NCI-H69 (cell line): ENCODE results near the gene SAP25.

Experiments used
- DNase-seq: peaks from one replicate; lab custom pipeline; 2025; lab: John Stamatoyannopoulos, UW

The SAP25 gene

DNA sequence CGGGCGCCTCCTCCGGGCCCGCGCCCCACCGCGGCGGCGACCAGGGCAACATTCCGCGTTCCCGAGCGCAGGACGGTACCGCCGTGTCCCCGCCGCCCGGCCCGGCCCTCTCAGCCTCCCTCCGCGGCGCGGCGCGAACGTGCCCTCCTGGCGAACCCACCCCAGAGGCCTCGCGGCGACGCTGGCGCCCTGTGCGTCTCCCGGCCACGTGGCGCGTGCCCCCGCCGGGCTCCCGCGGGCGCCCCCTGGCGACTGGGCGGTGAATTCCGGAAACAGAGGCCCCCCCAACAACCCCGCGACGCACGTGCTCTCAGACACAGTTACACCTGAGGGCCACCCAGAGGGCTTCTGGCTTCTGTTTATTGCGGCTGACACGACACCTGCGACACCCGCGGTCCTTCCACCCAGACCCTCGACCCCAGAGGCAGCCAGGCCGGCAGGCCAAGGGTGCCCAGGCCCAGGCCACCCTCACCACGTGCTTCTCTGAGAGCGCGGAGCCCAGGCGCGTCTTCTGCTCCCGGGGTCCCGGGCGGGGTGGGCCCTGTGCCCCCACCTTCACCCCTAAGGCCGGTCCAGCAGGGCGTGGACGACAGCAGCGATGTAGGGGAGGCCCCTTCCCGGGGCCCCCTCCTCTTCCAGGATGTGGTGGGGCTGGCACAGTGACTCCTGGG, at the start of gene SAP25:
TSS of gene SAP25 (minus strand) at position 210 of the 671 bp plus-strand sequence. CDS start at position 52, 158 bp downstream.
- no peak for DNase-seq

DNA sequence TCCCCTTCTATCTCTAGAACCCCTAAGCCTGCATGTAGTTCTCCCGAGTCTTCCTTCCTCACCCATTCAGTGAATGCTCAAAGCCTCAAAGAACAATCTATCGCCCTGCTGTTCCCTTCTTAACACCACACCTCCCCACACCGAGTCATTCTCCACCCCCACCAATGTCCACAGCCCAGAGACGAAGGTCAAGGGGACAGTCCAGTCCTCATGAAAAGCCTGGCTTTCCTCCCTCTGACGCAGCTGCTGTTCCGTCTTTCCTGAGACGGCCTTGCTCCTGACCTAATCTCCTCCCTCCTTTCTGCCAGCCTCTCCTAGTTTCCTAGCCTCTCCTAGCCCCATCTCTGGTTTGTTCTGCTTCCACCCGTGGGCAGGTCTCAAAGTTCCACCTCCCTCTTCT, 47.9 kb upstream of the SAP25 start:
- no peak for DNase-seq

DNA sequence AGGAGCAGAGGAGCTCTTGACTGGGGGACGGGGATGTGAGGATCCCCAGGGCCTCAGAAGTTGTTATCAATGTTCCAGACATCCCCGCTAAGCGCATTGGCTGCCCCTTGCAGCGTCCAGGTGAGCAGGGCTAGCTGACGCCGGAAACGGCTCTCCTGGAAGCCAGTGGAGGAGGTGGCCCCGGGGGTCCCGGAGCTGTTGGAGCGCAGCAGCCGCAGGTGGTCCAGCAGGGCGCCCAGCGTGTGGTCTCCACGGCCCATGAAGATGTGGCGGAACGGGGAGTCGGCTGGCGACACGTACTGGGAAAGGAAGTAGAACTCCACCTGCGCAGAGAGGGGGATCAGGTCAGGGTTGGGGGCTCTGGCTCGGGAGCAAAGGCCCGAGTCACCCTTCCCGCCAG, 47.1 kb upstream of the SAP25 start:
- DNase-seq, result no peak

DNA sequence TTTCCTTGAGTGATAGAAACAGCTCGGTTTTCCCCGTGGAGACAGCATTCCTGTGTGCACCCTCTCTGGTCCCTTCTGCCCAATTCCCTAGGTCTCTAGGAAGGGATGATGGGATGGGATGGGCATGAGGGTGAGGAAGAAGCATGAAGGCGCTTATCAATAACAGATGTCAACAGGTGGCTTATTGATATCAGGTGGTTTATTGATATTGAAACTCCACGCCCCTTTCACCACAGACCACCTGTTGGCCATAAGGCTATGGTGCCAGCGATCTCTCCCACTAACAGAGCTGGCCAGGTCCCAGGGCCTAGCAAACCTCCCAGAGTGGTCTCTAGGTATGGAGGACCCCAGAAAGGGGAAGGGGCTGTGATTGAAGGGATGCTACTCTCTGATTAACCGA, 46.5 kb upstream of the SAP25 start:
- no peak for DNase-seq

DNA sequence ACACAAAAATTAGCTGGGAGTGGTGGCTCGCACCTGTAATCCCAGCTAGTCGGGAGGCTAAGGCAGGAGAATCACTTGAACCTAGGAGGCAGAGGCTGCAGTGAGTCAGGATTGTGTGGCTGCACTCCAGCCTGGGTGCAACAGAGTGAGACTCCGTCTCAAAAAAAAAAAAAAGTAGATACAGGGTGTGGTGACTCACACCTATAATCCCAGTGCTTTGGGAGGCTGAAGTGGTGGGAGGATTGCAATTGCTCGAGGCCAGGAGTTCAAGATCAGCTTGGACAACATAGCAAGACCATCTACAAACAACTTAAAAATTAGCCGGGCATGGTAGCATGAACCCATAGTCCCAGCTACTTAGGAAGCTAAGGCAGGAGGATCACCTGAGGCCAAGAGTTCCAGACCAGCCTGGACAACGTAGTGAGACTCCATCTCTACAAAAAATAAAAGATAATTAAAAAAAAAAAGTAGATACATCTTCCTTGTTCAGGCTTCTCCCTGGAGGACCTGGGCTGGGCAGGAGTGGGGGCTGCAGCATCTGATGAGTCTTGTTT, 40.7 kb upstream of the SAP25 start:
- no peak for DNase-seq

DNA sequence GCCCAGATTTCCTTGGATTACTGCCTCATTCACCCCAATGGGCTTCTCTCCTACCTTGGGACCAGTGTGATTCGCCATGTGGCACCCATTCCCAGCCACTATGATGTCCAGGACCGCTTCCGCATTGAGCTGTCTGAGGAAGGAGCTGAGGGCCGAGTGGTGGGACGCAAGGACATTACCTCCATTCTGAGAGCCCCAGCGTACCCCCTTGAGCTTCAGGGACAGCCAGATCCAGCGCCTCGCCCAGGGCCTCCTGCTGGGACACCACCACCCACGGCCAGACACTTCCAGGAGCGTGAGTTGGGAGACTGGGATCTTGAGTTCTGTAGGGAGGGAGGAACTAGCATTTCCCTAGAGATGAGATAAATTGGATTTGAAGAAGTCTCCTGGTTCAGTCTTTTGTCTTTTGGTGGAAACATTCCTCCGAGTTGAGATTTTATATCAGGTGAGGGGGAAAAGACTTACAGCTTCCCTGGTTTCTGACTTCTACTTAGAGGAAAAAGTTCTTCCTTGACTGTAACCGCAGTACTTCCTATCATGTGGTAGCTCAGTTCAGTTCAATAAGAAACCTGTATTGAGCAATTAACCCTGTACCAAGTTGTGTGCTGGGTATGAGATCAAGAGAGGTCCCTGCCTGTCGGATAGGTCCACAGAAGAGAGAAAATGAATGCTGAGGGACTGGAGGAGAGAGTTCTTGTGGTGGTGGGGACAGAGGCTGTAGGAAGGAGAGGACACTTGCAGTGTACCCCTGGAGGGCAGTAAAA, 39.9 kb upstream of the SAP25 start:
- DNase-seq, result no peak

DNA sequence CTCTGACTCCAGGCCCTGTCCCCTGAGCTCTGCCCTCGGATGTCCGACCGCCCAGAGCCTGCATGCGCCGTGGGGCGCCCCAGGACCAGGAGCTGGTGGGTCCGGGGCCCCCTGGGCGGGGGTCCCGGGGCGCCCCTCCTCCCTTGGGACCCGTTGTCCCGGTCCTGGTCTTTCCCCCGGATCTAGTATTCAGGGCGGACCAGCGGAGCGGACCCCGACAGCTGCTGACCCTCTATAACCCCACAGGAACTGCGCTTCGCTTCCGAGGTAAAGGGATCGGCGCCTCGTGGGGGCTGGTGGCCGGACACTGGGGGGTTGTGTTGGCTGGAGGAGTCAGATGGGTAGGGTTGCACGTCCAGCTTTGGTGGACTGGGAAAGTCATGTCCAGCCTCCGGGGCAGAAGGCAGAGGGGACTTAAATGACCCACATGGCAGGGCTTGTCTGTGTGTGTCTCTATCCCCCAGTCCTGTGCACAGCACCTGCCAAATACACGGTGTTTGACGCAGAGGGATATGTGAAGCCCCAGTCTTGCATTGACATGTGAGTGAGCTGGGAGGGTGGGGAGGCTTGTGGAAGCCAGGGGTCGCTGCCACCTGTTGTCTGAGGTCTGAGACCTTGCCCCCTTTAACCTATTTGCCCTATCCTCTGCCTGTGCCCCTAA, 39.2 kb upstream of the SAP25 start:
- DNase-seq, result no peak

DNA sequence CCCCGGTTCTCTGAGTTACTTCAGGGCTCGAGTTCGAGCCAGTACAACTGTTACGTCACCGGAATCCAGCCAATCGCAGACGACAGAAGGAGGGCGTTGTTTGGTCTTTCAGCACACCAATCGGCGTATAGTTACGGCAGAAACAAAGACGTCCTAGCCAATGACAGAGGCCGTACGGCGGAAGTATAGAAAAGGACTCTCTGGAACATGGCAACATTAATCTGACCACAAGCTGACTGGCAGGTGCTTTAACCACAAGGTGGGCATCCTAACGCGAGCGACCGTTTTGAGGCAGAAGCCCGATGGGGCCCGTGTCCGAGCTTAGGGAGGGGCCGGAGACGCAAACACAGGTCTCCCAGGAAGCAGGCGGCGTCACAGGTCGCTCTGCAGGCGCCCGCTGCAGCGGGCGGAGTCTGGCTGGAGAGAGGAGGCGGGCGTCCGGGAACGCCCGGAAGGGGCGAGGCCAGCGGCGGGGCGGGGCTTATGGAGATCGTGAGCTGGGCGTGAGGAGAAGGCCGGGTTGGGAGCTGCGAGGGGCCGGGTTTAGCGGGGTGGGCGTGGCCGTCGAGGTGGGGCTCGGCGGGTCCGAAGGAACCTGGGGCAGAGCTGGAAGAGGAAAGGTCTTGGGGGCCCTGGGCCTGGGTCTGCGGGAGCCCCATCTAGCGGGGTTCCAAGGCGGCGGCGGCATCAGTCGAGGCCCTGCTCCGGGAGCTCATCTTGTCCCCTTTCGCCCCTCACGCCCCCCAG, 38.5 kb upstream of the SAP25 start, which contains the start of gene MOSPD3:
TSS of gene MOSPD3 (plus strand) at position 558 of the 747 bp plus-strand sequence. CDS start 252 bp downstream, outside the sequence.
- DNase-seq, result peak; percentile 99

DNA sequence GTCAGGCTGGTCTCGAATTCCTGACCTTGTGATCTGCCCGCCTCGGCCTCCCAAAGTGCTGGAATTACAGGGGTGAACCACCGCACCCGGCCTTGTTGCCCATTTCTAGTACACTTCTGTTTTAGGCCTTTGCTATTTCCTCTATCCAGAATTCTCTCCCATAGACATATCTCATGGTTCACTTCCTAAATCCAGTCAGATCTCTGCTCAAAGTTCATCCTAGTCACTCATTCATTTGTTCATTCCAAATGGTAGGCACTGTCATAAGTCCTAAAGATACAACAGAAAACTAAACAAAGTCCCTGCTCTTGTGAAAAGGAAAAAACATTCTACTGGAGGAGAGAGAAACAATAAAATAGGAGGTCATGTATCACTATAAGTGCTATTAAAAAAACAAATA, 36.3 kb upstream of the SAP25 start:
- no peak for DNase-seq

DNA sequence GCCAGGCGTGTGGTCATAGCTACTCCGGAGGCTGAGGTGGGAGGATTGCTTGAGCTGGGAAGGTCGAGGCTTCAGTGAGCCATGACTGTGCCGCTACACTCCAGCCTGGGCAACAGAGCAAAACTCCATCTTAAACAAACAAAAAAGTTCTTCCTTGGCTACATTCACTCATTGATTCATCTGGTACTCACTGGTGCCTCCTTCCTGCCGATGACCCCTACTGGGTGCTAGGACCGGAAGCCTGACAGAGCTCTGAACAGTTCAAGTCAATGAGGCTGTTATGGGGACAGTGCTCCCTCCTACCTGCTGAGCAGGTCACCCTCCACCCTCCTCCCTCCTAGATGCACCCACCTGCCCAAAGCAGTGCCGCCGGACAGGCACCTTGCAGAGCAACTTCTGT, 33.4 kb upstream of the SAP25 start:
- no peak for DNase-seq

DNA sequence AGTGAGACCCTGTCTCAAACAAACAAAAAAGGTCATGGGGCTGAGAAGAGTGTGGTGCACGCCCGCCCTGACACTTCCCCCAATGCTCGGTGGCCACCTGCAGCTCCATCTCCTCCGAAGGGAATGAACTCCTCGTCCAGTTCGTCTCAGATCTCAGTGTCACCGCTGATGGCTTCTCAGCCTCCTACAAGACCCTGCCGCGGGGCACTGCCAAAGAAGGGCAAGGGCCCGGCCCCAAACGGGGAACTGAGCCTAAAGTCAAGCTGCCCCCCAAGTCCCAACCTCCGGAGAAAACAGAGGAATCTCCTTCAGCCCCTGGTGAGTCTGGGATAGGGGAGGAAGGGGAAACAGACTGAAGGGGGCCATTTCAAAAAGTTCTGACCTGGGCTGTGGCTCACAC, 32.6 kb upstream of the SAP25 start:
- DNase-seq, result no peak

DNA sequence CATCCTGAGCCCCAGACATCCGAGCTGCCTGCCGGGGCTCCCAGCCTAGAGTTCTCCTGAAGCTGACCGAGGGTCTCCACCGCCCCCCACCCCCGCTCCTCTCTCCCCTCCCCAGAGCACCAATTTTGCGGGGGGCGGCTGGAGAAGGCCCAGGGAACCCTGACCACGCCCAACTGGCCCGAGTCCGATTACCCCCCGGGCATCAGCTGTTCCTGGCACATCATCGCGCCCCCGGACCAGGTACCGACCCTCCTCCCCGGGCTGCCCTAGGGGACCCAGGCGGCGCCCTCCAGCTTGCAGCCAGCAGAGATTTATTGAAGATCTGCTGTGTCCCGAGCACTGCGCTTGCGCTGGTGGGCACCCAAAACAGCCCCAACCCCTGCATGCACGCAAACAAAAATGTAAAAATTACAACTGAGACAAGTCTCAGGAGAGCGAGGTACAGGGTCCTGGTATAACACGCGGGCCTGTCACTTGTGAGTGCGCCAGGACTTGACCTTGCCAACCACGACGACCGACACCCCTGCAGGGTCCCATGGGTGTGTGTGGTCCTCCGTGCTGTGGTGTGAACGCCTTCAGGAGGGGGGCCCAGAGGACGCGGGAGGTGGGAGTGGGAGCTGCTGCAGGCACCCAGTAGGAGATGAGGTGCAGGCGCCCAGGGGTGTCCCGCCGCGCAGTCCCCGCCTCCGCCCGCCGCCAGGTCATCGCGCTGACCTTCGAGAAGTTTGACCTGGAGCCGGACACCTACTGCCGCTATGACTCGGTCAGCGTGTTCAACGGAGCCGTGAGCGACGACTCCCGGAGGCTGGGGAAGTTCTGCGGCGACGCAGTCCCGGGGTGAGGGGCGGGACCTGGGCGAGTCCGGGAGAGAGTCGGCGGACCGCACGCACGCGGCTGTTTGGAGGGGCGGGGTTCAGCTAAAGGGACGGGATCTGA, 31.5 kb upstream of the SAP25 start:
- DNase-seq, result peak; percentile 34

DNA sequence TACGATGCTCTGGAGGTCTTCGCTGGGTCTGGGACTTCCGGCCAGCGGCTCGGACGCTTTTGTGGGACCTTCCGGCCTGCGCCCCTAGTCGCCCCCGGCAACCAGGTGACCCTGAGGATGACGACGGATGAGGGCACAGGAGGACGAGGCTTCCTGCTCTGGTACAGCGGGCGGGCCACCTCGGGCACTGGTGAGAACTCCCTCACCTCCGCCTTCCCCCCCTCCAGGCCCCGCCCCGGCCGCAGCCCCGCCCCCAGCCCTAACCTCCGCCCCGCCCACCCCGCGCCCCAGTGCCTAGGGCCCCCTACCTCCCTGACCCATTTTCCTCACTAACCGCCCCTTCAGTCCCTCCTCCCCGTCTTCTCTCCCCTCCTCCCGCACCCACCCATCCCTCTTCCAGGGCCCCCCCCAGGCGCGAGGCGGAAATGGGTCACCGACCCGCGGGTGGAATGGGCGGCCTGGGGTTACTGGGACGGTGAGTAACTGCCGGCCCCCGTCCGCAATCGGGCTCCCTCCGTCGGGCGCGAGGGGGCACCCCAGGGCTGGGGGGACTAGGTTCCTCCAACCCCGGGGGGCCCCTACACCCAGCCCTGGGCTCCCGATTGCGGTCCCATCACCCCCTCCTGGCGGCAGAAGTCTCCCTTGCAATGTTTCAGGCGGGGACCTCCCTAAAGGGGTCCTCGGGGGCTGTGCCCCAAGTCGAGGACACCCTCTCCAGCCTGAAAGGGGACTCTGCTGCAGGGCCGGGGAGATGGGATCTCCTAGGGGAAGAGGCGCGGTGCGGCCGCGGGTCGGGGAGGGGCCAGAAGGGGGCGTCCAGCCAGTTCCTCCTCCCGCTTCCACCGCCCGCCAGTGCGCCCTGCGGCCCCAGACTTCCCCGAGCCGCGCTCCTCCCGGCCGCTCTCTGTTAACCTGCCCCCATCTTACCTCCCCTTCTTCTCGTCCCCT, 30.6 kb upstream of the SAP25 start:
- DNase-seq, result peak; percentile 75

DNA sequence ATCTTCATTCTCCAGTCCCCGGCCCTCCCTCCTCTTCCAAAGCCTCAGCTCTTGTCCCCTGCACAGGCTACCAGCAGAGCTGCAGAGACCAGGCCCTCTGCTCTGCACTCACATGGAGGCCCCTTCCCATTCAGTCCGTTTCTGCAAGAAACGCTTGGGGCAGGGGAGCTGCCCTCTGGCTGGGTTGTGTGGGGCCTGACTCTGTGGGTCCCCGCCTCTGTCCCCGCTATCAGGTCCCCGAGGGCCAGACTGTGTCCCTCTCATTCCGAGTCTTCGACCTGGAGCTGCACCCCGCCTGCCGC, 30.0 kb upstream of the SAP25 start:
- peak; percentile 49 for DNase-seq

DNA sequence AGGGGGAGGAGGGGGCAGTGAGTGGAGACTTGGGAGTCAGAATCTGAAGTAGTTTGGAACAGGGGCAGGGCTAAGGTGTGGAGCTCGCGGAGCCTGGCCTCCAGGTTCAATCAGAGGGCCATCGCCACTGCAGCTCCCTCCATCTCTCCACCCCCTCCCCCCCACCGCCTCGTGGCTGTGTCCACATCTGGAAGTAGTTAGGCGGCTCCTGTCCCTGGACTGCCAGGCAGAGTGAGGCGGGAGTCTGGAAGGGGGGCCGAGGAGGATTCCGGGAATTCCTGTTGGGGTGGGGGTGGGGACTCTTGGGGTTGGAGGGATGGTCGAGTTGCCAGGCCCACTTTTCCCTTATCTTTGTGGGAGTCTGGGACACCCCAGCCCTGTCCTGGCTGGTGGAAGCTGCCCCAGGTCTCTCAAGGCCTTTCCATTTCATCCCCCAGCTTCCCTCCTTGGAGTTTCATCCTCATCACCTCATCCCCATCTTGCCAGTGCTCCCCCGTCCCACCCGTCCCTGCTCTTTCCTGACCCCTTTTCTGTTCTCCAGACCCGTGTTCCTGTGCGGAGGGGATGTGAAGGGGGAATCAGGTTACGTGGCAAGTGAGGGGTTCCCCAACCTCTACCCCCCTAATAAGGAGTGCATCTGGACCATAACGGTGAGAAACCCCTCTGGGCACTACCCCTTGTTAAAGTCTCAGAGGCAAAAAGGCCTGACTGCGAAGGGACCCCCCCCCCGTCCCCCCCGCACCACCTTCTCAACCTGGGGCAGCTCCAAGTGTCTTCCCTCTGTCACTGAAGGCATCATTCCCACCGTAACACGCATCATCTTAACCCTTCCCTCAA, 29.4 kb upstream of the SAP25 start:
- peak; percentile 52 for DNase-seq

DNA sequence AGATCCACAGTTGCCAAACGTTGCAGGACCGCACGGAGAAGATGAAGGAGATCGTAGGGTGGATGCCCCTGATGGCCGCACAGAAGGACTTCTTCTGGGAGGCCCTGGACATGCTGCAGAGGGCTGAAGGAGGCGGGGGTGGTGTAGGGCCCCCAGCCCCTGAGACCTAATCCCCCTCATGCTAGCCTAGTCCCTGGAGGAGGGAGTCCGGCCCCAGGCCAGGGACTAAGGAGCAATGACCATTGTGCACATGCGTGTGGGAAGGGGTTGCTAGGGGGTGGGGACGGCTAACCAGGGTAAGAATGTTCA, 27.0 kb upstream of the SAP25 start:
- no peak for DNase-seq

DNA sequence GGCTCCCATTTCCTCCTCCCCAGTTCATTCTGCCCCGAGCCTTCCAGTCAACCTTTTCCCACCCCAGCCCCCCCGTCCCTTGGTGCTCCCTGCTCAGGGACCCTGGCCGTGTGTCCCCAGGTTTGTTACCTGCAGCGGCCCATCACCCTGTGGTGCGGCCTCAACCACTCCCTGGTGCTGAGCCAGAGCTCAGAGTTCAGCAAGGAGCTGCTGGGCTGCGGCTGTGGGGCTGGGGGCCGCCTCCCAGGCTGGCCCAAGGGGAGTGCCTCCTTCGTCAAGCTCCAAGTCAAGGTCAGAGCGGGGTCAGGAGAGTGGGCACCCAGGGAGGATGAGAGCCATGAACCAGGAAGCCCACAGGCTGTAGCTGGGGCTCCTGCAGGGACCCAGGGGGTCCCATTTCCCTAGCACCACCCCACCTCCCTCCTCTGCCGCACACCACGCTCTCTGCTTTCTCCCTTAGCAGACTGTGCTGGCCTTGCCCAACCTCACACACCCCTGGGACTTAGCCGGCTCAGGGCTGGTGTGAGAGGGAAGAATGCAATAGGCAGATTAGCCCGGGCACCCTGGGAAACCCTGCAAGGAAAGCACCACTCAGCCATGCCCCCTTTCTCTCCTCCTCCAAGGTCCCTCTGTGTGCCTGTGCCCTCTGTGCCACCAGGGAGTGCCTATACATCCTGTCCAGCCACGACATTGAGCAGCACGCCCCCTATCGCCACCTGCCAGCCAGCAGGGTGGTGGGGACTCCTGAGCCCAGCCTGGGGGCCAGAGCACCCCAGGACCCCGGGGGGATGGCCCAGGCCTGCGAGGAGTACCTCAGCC, 26.4 kb upstream of the SAP25 start:
- no peak for DNase-seq

DNA sequence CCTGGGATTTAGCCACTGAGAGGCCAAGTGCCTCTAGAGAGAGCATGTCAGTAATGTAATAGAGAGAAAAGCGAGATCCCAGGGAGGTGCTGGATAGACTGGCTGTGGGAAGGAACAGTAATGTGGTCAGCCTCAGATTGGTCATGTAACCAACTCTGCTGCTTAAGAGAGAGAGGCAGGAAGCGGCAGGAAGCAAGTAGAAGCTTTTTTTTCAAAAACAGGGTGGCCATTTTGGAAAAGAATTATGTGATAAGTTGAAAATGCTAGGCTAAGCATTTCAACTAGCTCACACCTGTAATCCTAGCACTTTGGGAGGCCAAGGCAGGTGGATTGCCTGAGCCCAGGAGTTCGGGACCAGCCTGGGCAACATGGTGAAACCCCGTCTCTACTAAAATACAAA, 24.7 kb upstream of the SAP25 start:
- DNase-seq, result no peak
